HCT116 (cell line): Measurements from ENCODE around the gene ARMC10. TPM values are rescaled to one million over a fixed set of nuclear protein-coding genes. Genes with fewer than 3 reads are reported as not detected.

Source experiments
- ATAC-seq: fragments of 200-7000 bp; cut with Tn5 transposase; 2 replicates; pipeline ENCODE4 v1.9.1; 2020; ENCODE audit warnings: mild to moderate bottlenecking, moderate library complexity
- BruUV-seq: library from RNA; stranded (reverse); fragments of 400-500 nt; replicated peaks from 2 replicates; lab custom pipeline; 2021; lab: Mats Ljungman, UMichigan
- CTCF ChIA-PET: fragments of 300-600 bp; sonication (Branson Sonifier 250); formaldehyde crosslinking; loops from one replicate; lab custom pipeline; 2021; ENCODE audit warnings: antibody characterized with exemption; lab: Charles Lee
- POLR2A ChIA-PET: fragments of 300-600, 350-600 bp; sonication (Branson Sonifier 250); formaldehyde crosslinking; loops from one replicate; lab custom pipeline; 2021; ENCODE audit warnings: antibody characterized with exemption; lab: Charles Lee
- RAD21 ChIA-PET, 2 experiments: fragments of 300-600 bp; sonication (Branson Sonifier 250); formaldehyde crosslinking; loops; one replicate each; lab custom pipeline; 2023; ENCODE audit warnings: low total read pairs in 2 of 2; ENCODE audit not compliant: uncharacterized antibody in 2 of 2, unreplicated experiment in 2 of 2, low non-redundant PET in 1 of 2; lab: Charles Lee
- DNase-seq: peaks from one replicate; pipeline ENCODE4 v3.0.0-alpha.2; 2010; ENCODE audit warnings: low read depth, low spot score
- H2AFZ ChIP-seq: fragments of 200-600 bp; shearing (Covaris generic), sonication (generic); 2 replicates; pipeline ENCODE4 v1.6.1; 2017; ENCODE audit warnings: low read depth, mixed run types, mixed read lengths, antibody characterized with exemption, low read length; ENCODE audit not compliant: poor library complexity, severe bottlenecking
- H3K27ac ChIP-seq: 2 replicates; pipeline ENCODE4 v1.5.1; 2012; ENCODE audit warnings: low read depth, low read length
- H3K27me3 ChIP-seq: fragments of 200-600 bp; sonication (generic); 2 replicates; pipeline ENCODE4 v1.6.1; 2016; ENCODE audit warnings: mixed run types, low read length, mixed read lengths; ENCODE audit not compliant: insufficient read depth
- H3K36me3 ChIP-seq, 2 experiments: fragments of 200-500 bp in 1 of 2; fragments of 200-600 bp in 1 of 2; sonication (Bioruptor generic) in 1 of 2; sonication (generic) in 1 of 2; 2 replicates each; pipeline versions ENCODE4 v1.5.1 to v1.6.1; 2014 to 2016; ENCODE audit warnings: low read length in 2 of 2, inconsistent platforms in 1 of 2, mixed read lengths in 1 of 2, mixed run types in 1 of 2; ENCODE audit not compliant: insufficient read depth in 2 of 2, control insufficient read depth in 1 of 2
- H3K4me1 ChIP-seq, 2 experiments: fragments of 200-600 bp in 1 of 2; sonication (generic) in 1 of 2; 2 replicates each; pipeline versions ENCODE4 v1.5.1 to v1.6.1; 2012 to 2017; ENCODE audit warnings: low read length in 2 of 2, inconsistent platforms in 1 of 2, mild to moderate bottlenecking in 1 of 2, mixed read lengths in 1 of 2, mixed run types in 1 of 2, moderate library complexity in 1 of 2; ENCODE audit not compliant: insufficient read depth in 2 of 2, control insufficient read depth in 1 of 2
- H3K4me2 ChIP-seq: fragments of 200-600 bp; sonication (generic); 2 replicates; pipeline ENCODE4 v1.6.1; 2017; ENCODE audit warnings: mixed run types, low read length, mixed read lengths
- H3K4me3 ChIP-seq, 2 experiments: fragments of 200-600 bp in 1 of 2; sonication (generic) in 1 of 2; replicated peaks in 1 of 2; 2 replicates each; pipeline ENCODE4 v1.5.1; 2011 to 2016; ENCODE audit warnings: low read length in 2 of 2, control low read depth in 1 of 2, low read depth in 1 of 2, mild to moderate bottlenecking in 1 of 2, mixed read lengths in 1 of 2, mixed run types in 1 of 2
- H3K79me2 ChIP-seq: fragments of 200-600 bp; sonication (generic); 2 replicates; pipeline ENCODE4 v1.6.1; 2017; ENCODE audit warnings: mild to moderate bottlenecking, mixed run types, low read length, moderate library complexity, mixed read lengths; ENCODE audit not compliant: insufficient read depth
- H3K9ac ChIP-seq: fragments of 200-600 bp; sonication (generic); 2 replicates; pipeline ENCODE4 v1.6.1; 2016; ENCODE audit warnings: low read length, mixed read lengths
- H3K9me2 ChIP-seq: fragments of 200-600 bp; sonication (generic), shearing (Covaris generic); 2 replicates; pipeline ENCODE4 v1.6.1; 2017; ENCODE audit warnings: mixed run types, mild to moderate bottlenecking, moderate library complexity; ENCODE audit not compliant: insufficient read depth
- H3K9me3 ChIP-seq, 2 experiments: fragments of 200-500 bp in 1 of 2; fragments of 200-600 bp in 1 of 2; sonication (Bioruptor generic) in 1 of 2; sonication (generic) in 1 of 2; 2 replicates each; pipeline ENCODE4 v1.6.1; 2014 to 2017; ENCODE audit warnings: low read length in 2 of 2, mixed read lengths in 2 of 2, inconsistent platforms in 1 of 2, low read depth in 1 of 2, mild to moderate bottlenecking in 1 of 2, mixed run types in 1 of 2, moderate library complexity in 1 of 2; ENCODE audit not compliant: control insufficient read depth in 1 of 2, insufficient read depth in 1 of 2
- H4K20me1 ChIP-seq: fragments of 200-600 bp; sonication (generic), shearing (Covaris generic); 2 replicates; pipeline ENCODE4 v1.6.1; 2017; ENCODE audit warnings: mixed run types, mild to moderate bottlenecking, moderate library complexity; ENCODE audit not compliant: insufficient read depth
- CEBPB ChIP-seq: IDR thresholded peaks from 2 replicates; pipeline ENCODE4 v1.6.1; 2012; ENCODE audit warnings: low read depth
- ELF1 ChIP-seq: IDR thresholded peaks from 2 replicates; pipeline ENCODE4 v1.6.1; 2012; ENCODE audit warnings: low read depth, borderline replicate concordance
- EZH2 ChIP-seq: fragments of 200-600 bp; sonication (generic); IDR thresholded peaks from 2 replicates; pipeline ENCODE4 v1.6.1; 2017; ENCODE audit warnings: antibody characterized with exemption, mixed run types
- FOSL1 ChIP-seq: IDR thresholded peaks from 2 replicates; pipeline ENCODE4 v1.6.1; 2012; ENCODE audit warnings: low read depth
- MAX ChIP-seq: IDR thresholded peaks from 2 replicates; pipeline ENCODE4 v1.6.1; 2012
- SRF ChIP-seq: IDR thresholded peaks from 2 replicates; pipeline ENCODE4 v1.6.1; 2012; ENCODE audit warnings: low read depth
- YY1 ChIP-seq: IDR thresholded peaks from 2 replicates; pipeline ENCODE4 v1.6.1; 2011; ENCODE audit warnings: low read length, low read depth, moderate library complexity, mild to moderate bottlenecking; ENCODE audit not compliant: insufficient replicate concordance; ENCODE audit errors: extremely low read depth
- ZFX ChIP-seq: fragments of 450-650 bp; IDR thresholded peaks from 2 replicates; pipeline ENCODE4 v1.6.1; 2017
- intact Hi-C: fragments of 100-400 bp; cut with micrococcal nuclease; formaldehyde crosslinking; loops from 2 replicates; pipeline ENCODE4 v1.10.0; 2022
- total RNA-seq: library from RNA; stranded (reverse); gene quantifications from one replicate; pipeline ENCODE4 v1.2.1, GENCODE V29; 2021; ENCODE audit not compliant: unreplicated experiment
- TF ChIP-seq, protein P1 (sequence below), 3 experiments: fragments of 200-600 bp in 1 of 3; sonication (generic) in 1 of 3; IDR thresholded peaks in 2 of 3; conservative IDR thresholded peaks in 1 of 3; 2 replicates each; pipeline ENCODE4 v1.5.1; 2012 to 2017; ENCODE audit warnings: low read depth in 2 of 3, low read length in 2 of 3, antibody characterized with exemption in 1 of 3, borderline replicate concordance in 1 of 3, control low read depth in 1 of 3, mild to moderate bottlenecking in 1 of 3, mixed read lengths in 1 of 3, mixed run types in 1 of 3, moderate library complexity in 1 of 3; ENCODE audit not compliant: insufficient read depth in 1 of 3

The ARMC10 gene
- total RNA-seq, 1 experiment from 2014 or later: 53.3 TPM

DNA sequence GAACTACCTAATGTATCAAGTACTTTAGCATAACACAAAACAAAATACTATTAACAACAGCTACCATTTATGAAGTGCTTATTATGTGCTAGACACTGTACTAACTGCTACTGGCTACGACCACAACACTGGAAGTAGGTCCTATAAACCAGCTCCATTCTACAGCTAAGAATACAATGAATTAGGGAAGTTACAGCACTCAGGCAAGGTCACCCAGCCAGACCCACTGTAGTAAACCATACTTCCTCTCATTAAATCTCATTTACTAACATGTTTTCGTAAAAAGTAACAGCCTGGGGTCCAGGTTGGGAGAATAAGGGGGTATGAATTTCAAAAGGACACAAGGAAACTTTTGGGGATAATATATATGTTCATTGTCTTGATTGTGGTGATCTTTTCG, 48.6 kb downstream of the ARMC10 start:
- intact Hi-C loops: no loop called here
- no peak overlapping the region for H3K4me2 ChIP-seq
- no peak for DNase-seq

GRCh38 chr7:103124429-103124979, 49.6 kb downstream of the ARMC10 start:
- intact Hi-C loops: no loop called here
- Histone ChIP-seq H3K9me2 (no peaks in the 10 kb centered on the region), H3K79me2 (no peaks in the 10 kb centered on the region), H3K9ac (no peak overlapping the region), H3K4me2 (no peak overlapping the region), H3K27me3 (no peaks in the 10 kb centered on the region), H2AFZ (no peak overlapping the region), H3K4me1 (no peaks in the 10 kb centered on the region), H3K4me3 (no peak overlapping the region), H3K27ac (no peak overlapping the region), H3K36me3 (peaks cover 4 to 7% of the 10 kb centered on the region in 2 experiments; a peak in 1 of 4 replicates), H3K9me3 (no peaks in the 10 kb centered on the region), H4K20me1 (no peaks in the 10 kb centered on the region)
- ATAC-seq (no peak), DNase-seq (no peak)
- CTCF ChIA-PET: no interaction called here
- BruUV-seq: no TSS peak
- TF ChIP-seq, protein P1, sequence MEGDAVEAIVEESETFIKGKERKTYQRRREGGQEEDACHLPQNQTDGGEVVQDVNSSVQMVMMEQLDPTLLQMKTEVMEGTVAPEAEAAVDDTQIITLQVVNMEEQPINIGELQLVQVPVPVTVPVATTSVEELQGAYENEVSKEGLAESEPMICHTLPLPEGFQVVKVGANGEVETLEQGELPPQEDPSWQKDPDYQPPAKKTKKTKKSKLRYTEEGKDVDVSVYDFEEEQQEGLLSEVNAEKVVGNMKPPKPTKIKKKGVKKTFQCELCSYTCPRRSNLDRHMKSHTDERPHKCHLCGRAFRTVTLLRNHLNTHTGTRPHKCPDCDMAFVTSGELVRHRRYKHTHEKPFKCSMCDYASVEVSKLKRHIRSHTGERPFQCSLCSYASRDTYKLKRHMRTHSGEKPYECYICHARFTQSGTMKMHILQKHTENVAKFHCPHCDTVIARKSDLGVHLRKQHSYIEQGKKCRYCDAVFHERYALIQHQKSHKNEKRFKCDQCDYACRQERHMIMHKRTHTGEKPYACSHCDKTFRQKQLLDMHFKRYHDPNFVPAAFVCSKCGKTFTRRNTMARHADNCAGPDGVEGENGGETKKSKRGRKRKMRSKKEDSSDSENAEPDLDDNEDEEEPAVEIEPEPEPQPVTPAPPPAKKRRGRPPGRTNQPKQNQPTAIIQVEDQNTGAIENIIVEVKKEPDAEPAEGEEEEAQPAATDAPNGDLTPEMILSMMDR (IDR thresholded peaks at IDR 0.05 in 2 of 3, conservative IDR thresholded peaks at IDR 0.05 in 1 of 3; ENCODE audit: borderline replicate concordance in 1 of 3, insufficient read depth in 1 of 3, low read depth in 2 of 3, low read length in 2 of 3): no peak
- RAD21 ChIA-PET: no interaction called here
- POLR2A ChIA-PET: no interaction called here

More for the DNA sequence above, 48.6 kb downstream of the ARMC10 start:
- ChIA-PET RAD21 (no interaction called here), POLR2A (no interaction called here)
- Histone ChIP-seq H3K9ac (no peak overlapping the region), H3K27ac (no peak overlapping the region), H2AFZ (no peak overlapping the region), H3K27me3 (no peaks in the 10 kb centered on the region), H4K20me1 (no peaks in the 10 kb centered on the region)
- no peak for ATAC-seq
- TF ChIP-seq ELF1: no peak
- no peak for TF ChIP-seq CEBPB
- no peak for TF ChIP-seq EZH2
- TF ChIP-seq YY1: no peak
- TF ChIP-seq ZFX: no peak
- no peak for TF ChIP-seq SRF
- no peak for TF ChIP-seq MAX
- no peak for TF ChIP-seq FOSL1
- TF ChIP-seq, all 23 proteins: peak for 0
- Histone ChIP-seq H3K9me2 (no peaks in the 10 kb centered on the region), H3K4me1 (no peaks in the 10 kb centered on the region), H3K79me2 (no peaks in the 10 kb centered on the region), H3K36me3 (peaks cover 4 to 7% of the 10 kb centered on the region in 2 experiments; a peak in 2 of 4 replicates), H3K9me3 (no peaks in the 10 kb centered on the region), H3K4me3 (no peak overlapping the region)
- BruUV-seq: no TSS peak
- CTCF ChIA-PET: no interaction called here
